ENCODE measurements around the gene TNP2.

TNP2 gene

DNA sequence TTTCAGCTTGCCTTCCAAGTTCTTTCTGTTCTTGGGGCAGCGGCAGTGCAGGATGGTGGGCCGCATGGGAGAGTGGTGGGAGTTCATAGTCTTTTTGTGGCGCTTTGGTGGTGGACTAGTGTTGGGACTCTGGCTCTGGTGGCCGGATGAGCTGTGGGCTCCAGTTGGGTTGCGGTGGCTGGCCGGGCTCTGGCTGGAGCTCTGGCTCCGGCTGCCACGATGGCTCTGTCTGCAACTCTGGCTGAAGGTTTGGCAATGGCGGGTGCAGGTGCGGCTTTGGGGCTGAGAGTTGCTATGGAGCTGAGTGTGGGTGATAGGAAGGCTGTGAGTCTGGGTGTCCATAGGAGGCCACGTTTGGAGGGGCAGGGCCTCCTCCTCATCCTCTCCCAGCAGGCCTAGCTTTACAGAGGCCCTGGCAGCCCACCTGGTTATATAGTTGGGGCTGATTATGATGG is at the start of gene TNP2:
Gene TNP2 (minus strand): TSS at position 405 of the 455 bp plus-strand sequence. CDS start 63 bp downstream, at position 342.
- DNase-seq (ENCODE audit: low spot score), result no peak

- DNase-seq (ENCODE audit: low spot score), result no peak
Measured at GRCh38 chr16:11318817-11319216, 49.7 kb upstream of the TNP2 start.

GRCh38 chr16:11316331-11317015 is 47.3 kb upstream of the TNP2 start:
- no peak for DNase-seq (ENCODE audit: low spot score)

- DNase-seq (ENCODE audit: low spot score), result no peak
Measured at GRCh38 chr16:11315510-11315909, 46.4 kb upstream of the TNP2 start.

- no peak for DNase-seq (ENCODE audit: low spot score)
Measured at GRCh38 chr16:11314309-11314894, 45.3 kb upstream of the TNP2 start.

DNA sequence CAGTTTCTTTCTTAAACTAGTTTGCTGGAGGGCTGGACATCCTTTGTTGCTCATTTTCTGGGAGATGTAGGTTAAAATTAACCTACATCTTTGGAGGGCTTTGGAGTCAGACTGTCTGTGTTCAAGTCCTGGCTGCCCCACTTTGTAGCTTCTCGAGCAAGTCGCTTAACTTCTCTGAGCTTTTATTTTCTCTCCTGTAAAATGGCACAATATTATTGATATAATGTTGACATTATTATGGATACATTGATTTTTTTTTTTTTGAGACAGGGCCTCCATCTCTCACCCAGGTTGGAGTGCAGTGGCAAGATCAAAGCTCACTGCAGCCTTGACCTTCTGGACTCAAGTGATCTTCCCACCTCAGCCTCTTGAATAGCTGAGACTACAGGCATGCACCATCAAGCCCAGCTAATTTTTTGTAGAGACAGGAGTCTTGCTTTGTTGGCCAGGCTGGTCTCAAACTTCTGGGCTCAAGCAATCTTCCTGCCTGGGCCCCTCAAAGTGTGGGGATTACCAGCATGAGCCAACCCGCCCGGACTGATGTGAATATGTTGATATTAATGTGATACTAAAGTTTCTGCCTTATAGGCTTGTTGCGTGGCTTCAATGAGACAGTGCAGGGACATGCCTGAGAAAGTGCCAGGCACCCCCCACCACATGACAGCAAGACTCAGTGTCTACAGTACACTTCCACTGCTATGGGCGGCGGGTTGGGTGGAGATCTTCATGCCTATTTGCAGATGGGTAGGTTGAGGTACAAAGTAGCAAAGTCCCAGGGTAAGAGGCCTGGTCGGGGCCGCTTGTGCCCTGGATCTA is 44.6 kb upstream of the TNP2 start:
- DNase-seq (ENCODE audit: low spot score), result no peak

- peak; percentile 73 for DNase-seq (ENCODE audit: low spot score)
Measured at GRCh38 chr16:11312718-11313492, 43.8 kb upstream of the TNP2 start.

DNA sequence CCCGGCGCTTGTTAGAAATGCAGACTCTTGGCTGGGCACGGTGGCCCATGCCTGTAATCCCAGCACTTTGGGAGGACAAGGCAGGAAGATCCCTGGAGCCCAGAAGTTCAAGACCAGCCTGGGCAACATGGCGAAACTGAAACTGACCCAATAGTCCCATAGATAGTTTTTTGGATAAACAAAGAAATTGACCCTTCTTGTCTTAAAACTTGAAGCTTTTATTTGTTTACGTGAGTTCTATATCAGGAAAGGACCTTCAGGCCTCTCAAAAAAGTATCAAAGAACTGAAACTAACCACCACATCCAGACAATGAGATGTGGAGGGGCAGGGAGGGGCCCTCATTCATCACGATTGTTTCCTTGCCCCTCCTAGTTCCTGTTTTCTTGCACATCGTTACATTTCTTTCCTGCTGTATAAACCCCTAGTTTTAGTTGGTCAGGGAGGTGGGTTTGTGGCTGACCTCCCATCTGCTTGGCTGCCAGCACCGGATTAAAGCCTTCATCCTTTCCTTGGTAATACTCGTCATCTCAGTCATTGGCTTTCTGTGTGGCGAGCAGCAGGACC is 42.0 kb upstream of the TNP2 start:
- DNase-seq (ENCODE audit: low spot score), result no peak

- DNase-seq (ENCODE audit: low spot score), result no peak
Measured at GRCh38 chr16:11310634-11310977, 41.5 kb upstream of the TNP2 start.

- no peak for DNase-seq (ENCODE audit: low spot score)
Measured at GRCh38 chr16:11309895-11310633, 40.9 kb upstream of the TNP2 start.

DNA sequence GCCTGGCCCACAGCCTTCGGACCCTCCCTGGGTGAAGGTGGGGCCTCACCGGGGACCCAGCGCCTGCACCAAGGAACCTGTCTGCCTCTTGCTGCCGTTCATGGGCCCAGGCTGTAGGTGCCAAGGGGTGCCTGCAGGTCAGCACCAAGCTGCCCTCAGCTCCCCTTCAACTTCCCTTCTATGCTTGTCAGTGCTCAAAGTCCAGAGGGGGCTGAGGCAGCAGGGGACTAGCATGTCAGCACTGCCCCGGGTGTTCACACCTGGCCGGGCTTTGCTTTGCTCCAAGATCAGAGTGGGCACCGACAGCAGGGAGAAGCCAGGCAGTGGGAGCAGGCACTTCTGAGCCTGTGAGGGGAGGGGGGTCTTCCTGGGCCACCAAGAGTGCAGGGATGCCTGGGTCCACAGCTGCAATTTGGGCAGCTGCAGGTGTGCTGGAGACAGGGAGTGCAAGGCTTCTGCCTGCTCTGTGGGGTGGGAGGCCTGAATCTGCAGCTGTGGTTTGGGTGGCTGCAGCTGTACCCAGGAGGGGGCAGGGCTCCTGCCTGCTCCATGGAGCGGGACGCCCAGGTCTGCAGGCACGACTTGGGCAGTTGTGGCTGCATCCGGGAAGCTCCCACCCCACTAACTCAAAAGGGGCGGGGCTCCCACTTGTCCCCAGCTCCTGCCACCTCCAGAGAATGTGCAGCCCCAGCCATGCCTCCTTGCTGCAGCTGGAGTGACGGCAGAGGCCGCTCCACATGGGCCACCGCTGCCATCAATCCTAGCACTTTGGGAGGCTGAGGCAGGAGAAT is 39.6 kb upstream of the TNP2 start:
- DNase-seq (ENCODE audit: low spot score), result no peak

- DNase-seq (ENCODE audit: low spot score), result no peak
Measured at GRCh38 chr16:11307639-11308492, 38.7 kb upstream of the TNP2 start.

GRCh38 chr16:11306997-11307638 is 38.0 kb upstream of the TNP2 start:
- DNase-seq (ENCODE audit: low spot score), result no peak

- no peak for DNase-seq (ENCODE audit: low spot score)
Measured at GRCh38 chr16:11306381-11306780, 37.3 kb upstream of the TNP2 start.

GRCh38 chr16:11303405-11304138 is 34.4 kb upstream of the TNP2 start:
- no peak for DNase-seq (ENCODE audit: low spot score)

- no peak for DNase-seq (ENCODE audit: low spot score)
Measured at GRCh38 chr16:11302977-11303376, 33.9 kb upstream of the TNP2 start.

GRCh38 chr16:11301645-11302501 is 32.7 kb upstream of the TNP2 start:
- DNase-seq (ENCODE audit: low spot score), result no peak
